OCI-LY3 (cell line): ENCODE measurements around the gene NTS.

Experiments used
- H2AFZ ChIP-seq: fragments of 200-600, 300-600 bp; shearing (Covaris generic); 2 replicates; pipeline ENCODE4 v1.6.0; 2014; ENCODE audit warnings: antibody characterized with exemption, low read depth, low read length
- H3K27ac ChIP-seq: fragments of 200-600, 300-600 bp; sonication (generic); 2 replicates; pipeline ENCODE4 v1.5.1; 2014; ENCODE audit warnings: mild to moderate bottlenecking, low read length, moderate library complexity, mixed read lengths
- H3K27me3 ChIP-seq: fragments of 200-600, 300-600 bp; sonication (generic); 2 replicates; pipeline ENCODE4 v1.6.1; 2014; ENCODE audit warnings: low read depth, low read length, mixed read lengths
- H3K36me3 ChIP-seq: fragments of 200-600, 300-600 bp; sonication (generic); replicated peaks from 2 replicates; pipeline ENCODE3; 2014; ENCODE audit warnings: low read depth, low read length, mixed read lengths
- H3K4me1 ChIP-seq: fragments of 300-600, 200-600 bp; sonication (generic); 2 replicates; pipeline ENCODE4 v1.6.1; 2014; ENCODE audit warnings: low read length, mixed read lengths
- H3K4me2 ChIP-seq: fragments of 200-600, 300-600 bp; sonication (generic); 2 replicates; pipeline ENCODE4 v1.6.1; 2014; ENCODE audit warnings: low read length, mixed read lengths
- H3K4me3 ChIP-seq: fragments of 300-600, 200-600 bp; sonication (generic); 2 replicates; pipeline ENCODE4 v1.5.1; 2014; ENCODE audit warnings: antibody characterized with exemption, mild to moderate bottlenecking, low read length, moderate library complexity
- H3K79me2 ChIP-seq: fragments of 300-600, 200-600 bp; shearing (Covaris generic); 2 replicates; pipeline ENCODE4 v1.6.1; 2014; ENCODE audit warnings: mild to moderate bottlenecking, low read length, mixed read lengths
- H3K9ac ChIP-seq: fragments of 300-600, 200-600 bp; shearing (Covaris generic); 2 replicates; pipeline ENCODE4 v1.6.0; 2014; ENCODE audit warnings: mild to moderate bottlenecking, low read length, moderate library complexity
- H3K9me3 ChIP-seq: fragments of 200-600, 300-600 bp; shearing (Covaris generic); 2 replicates; pipeline ENCODE4 v1.6.1; 2014; ENCODE audit warnings: low read length, mixed read lengths; ENCODE audit not compliant: insufficient read depth
- H4K20me1 ChIP-seq: fragments of 200-600, 300-600 bp; sonication (generic); 2 replicates; pipeline ENCODE4 v1.6.1; 2016; ENCODE audit warnings: low read length, mixed read lengths; ENCODE audit not compliant: insufficient read depth
- EZH2phosphoT487 ChIP-seq: fragments of 200-600 bp; shearing (Covaris generic); IDR thresholded peaks from 2 replicates; pipeline ENCODE4 v1.6.1; 2018; ENCODE audit warnings: antibody characterized with exemption, mixed run types, low read depth
- TF ChIP-seq, protein P1 (sequence below): fragments of 200-600, 300-600 bp; sonication (generic); IDR thresholded peaks from 2 replicates; pipeline ENCODE4 v1.5.1; 2014; ENCODE audit warnings: antibody characterized with exemption, low read length, low read depth

Gene NTS

DNA sequence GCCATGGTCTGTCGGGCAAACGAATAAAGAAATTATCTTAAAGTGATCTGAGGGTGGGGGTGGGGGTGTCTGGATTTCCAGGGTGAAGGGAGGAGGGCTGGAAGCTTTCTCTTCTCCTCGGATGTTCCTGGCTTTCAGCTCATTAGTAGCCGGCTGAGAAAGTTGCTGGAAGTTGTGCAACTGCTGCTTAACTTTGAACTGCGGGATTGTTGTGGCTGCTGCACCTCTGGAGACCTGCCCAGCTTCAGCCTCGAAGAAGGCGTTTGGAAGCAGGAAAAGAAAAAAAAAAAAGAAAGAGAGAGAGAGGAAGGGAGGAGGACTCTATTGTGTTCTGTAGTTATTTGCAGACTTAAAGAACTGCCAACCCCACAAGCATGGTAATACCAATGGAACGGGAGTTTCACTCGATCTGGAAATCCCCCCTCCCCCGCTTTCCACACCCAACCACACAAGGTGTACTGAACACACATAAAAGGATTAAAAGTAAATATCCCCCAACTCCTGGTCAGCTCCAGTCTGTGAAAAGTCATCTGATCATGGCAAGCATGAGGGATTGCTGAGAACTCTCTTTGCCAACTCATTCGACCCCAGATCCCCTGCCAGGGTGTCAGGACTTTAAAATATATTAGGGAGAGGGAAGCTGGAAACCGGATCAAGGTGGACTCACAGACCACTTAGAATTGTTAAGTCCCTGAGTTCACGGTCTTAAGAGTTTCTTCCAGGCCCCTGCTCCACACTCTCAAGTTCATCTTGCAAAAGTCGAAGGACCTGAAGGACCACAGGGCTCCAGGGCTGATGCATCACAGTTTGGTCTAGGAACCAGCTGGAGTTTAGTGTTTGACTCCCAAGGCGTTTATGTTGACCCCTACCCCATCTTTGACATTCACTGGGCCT lies 37.7 kb upstream of the NTS start, which contains the start of gene RASSF9:
RASSF9 (minus strand) TSS at position 213 of the 894 bp plus-strand sequence; CDS start at position 5, 208 bp downstream.
- Histone ChIP-seq H3K4me3 (no peak within 1 kb of the TSS), H2AFZ (0 out of 2 replicates have a peak within 1 kb of the TSS, but pooled peaks have one; percentile 33), H3K27ac (no peak within 1 kb of the TSS), H3K27me3 (no peaks in the 10 kb centered on the region), H3K36me3 (no peaks in the 10 kb centered on the region), H3K9me3 (no peaks in the 10 kb centered on the region), H3K4me1 (no peaks in the 10 kb centered on the region), H3K9ac (no peak within 1 kb of the TSS), H3K79me2 (no peaks in the 10 kb centered on the region), H3K4me2 (no peak within 1 kb of the TSS), H4K20me1 (no peaks in the 10 kb centered on the region)
- TF ChIP-seq EZH2phosphoT487: no peak
- TF ChIP-seq, protein P1, sequence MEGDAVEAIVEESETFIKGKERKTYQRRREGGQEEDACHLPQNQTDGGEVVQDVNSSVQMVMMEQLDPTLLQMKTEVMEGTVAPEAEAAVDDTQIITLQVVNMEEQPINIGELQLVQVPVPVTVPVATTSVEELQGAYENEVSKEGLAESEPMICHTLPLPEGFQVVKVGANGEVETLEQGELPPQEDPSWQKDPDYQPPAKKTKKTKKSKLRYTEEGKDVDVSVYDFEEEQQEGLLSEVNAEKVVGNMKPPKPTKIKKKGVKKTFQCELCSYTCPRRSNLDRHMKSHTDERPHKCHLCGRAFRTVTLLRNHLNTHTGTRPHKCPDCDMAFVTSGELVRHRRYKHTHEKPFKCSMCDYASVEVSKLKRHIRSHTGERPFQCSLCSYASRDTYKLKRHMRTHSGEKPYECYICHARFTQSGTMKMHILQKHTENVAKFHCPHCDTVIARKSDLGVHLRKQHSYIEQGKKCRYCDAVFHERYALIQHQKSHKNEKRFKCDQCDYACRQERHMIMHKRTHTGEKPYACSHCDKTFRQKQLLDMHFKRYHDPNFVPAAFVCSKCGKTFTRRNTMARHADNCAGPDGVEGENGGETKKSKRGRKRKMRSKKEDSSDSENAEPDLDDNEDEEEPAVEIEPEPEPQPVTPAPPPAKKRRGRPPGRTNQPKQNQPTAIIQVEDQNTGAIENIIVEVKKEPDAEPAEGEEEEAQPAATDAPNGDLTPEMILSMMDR: no peak

DNA sequence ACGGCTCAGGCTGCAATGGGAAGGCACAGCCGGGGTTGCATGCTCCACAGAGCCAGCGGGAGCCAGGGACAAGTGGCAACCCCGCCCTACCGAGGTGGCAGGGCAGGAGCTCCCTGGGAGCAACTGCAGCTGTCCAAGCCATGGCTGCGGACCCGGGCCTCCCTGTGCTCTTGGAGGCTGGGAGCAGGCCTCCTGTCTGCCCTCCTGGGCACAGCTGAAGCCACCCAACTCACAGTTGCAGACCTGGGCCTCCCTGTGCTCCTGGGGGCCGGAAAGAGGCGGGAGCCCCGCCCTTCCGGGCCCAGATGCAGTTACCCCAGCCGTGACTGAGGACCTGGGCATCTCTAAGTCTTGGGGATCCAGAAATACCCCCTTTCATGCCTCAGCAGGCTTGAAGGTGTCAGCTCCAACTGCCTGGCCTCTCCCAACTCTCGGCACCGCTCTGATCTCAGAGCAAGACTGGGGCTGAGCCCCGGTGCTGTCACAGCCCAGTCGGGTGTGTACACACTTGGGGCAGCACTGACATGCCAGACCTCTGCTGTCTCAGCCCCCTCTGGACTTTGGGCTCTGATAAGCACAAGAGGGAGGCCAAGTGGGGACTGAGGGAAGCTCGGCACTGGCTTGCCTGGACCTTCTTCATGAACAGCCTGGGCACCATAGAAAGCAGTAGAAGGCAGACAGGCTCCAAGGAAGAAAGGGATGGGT lies 30.3 kb upstream of the NTS start:
- no peaks in the 10 kb centered on the region for H3K36me3 ChIP-seq
- no peak overlapping the region for H3K27ac ChIP-seq
- no peak overlapping the region for H3K9ac ChIP-seq
- H4K20me1 ChIP-seq: no peaks in the 10 kb centered on the region
- no peaks in the 10 kb centered on the region for H3K79me2 ChIP-seq
- H3K27me3 ChIP-seq: no peaks in the 10 kb centered on the region
- TF ChIP-seq, protein P1: no peak
- no peak for TF ChIP-seq EZH2phosphoT487
- H2AFZ ChIP-seq: no peak overlapping the region
- no peaks in the 10 kb centered on the region for H3K9me3 ChIP-seq
- H3K4me2 ChIP-seq: no peak overlapping the region
- H3K4me3 ChIP-seq: no peak overlapping the region
- H3K4me1 ChIP-seq: no peaks in the 10 kb centered on the region

DNA sequence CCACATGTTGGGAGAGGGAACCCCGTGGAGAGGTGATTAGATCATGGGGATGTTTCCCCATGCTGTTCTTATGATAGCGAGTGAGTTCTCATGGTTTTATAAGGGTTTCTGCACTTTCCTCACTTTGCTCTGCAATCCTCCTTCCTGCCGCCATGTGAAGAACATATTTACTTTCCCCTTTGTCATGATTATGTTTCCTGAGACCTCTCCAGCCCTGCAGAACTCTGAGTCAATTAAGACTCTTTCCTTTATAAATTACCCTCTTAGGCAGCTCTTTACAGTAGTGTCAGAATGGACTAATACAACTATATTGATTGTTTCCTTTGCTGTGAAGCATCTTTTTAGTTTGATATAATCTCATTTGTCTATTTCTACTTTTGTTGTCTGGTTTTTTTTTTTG lies 24.8 kb upstream of the NTS start:
- H3K4me3 ChIP-seq: no peak overlapping the region
- H3K4me2 ChIP-seq: no peak overlapping the region
- no peak overlapping the region for H2AFZ ChIP-seq
- no peaks in the 10 kb centered on the region for H3K4me1 ChIP-seq
- no peak overlapping the region for H3K9ac ChIP-seq
- no peak overlapping the region for H3K27ac ChIP-seq
- no peaks in the 10 kb centered on the region for H3K27me3 ChIP-seq
- no peaks in the 10 kb centered on the region for H3K9me3 ChIP-seq
- TF ChIP-seq EZH2phosphoT487: no peak
- TF ChIP-seq, protein P1: no peak
- H3K36me3 ChIP-seq: no peaks in the 10 kb centered on the region
- H4K20me1 ChIP-seq: no peaks in the 10 kb centered on the region
- no peaks in the 10 kb centered on the region for H3K79me2 ChIP-seq

DNA sequence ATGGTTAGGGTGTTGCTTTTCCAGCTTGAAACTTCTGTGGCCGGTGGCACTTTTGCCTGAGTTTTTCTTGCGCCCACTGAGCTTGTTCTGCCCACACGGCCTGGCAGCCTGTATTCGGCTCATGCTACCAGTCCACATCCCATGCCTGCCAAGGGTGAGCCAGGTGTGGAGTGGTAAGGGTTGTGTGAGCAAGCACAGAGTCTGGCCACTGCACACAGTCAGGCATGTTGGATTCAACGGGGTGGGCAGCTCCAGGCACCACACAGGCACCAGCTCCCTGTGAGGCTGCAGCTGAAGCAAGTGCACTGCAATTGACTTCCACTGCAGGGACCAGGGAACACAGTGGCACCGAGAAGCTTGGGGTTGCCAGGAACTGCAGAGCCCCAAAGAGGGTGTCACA lies 18.8 kb upstream of the NTS start:
- Histone ChIP-seq H3K4me2 (no peak overlapping the region), H3K27ac (no peak overlapping the region), H3K9me3 (no peaks in the 10 kb centered on the region), H3K79me2 (no peaks in the 10 kb centered on the region), H3K4me1 (no peaks in the 10 kb centered on the region), H3K9ac (no peak overlapping the region), H3K4me3 (no peak overlapping the region), H3K36me3 (no peaks in the 10 kb centered on the region), H2AFZ (no peak overlapping the region), H4K20me1 (no peaks in the 10 kb centered on the region), H3K27me3 (no peaks in the 10 kb centered on the region)
- TF ChIP-seq, protein P1: no peak
- no peak for TF ChIP-seq EZH2phosphoT487
